Stimulated activated CD4-positive, alpha-beta T cell treated with anti-CD3 and anti-CD28 coated beads, Interleukin-4, amount 100 ng/mL, for 1 hour (primary cell): ENCODE results near the gene RABGAP1L.
"Not testable (repeated sequence)": the region's sequence is repeated elsewhere in the genome, so short reads cannot be mapped to it uniquely, and the experiment has no call there.

Source experiments
- DNase-seq: peaks from one replicate; pipeline ENCODE4 v3.0.0-alpha.2; 2020

Gene RABGAP1L

DNA sequence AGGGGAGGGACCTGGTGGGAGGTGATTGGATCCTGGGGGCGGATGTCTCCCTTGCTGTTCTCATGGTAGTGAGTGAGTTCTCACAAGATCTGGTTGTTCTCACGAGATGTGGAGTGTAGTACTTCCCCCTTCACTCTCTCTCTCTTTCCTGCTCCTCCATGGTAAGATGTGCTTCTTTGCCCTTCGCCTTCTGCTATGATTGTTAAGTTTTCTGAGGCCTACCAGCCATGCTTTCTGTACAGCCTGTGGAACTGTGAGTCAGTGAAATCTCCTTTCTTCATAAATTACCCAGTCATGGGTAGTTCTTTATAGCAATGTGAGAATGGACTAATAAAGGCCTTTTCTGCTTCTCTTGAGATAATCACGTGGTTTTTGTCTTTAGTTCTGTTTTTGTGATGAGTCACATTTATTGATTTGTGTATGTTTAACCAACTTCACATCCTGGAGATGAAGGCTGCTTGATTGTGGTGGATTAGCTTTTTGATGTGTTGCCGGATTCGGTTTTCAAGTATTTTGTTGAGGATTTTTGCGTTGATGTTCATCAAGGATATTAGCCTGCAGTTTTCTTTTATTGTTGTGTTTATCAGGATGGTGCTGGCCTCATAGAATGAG lies 45.5 kb downstream of the RABGAP1L start:
- DNase-seq: no peak

DNA sequence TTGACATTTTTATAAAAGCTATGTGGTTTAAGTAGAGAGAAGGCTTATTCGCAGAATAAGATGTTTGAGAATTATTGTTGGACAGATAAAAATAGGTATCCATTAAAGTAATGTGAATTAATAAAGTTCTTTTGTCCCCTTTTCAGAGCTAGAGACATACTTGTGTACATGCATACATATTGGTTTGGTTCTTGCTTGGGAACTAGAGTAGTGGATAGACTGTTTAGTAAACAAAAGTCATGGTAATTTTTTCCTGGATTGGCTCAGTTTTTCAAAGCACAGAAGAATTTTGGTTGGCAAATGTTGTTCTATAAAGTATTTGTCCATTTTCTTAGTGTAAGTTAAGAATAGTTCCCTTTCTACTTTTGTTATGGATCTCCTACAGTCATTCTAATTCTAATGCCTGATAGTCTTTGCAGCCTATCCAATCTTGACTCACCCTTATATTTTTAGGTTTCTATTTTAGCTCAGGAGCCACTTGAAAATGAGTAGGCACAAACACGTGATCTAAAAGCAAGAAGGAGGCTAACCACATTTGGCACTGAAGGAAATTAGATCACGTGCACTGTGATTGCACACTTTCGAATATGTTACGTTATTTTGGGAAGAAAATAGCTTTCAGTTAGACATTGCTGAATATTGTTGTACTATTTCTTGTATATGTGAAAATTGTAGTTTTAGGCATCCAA lies 47.0 kb downstream of the RABGAP1L start:
- no peak for DNase-seq

DNA sequence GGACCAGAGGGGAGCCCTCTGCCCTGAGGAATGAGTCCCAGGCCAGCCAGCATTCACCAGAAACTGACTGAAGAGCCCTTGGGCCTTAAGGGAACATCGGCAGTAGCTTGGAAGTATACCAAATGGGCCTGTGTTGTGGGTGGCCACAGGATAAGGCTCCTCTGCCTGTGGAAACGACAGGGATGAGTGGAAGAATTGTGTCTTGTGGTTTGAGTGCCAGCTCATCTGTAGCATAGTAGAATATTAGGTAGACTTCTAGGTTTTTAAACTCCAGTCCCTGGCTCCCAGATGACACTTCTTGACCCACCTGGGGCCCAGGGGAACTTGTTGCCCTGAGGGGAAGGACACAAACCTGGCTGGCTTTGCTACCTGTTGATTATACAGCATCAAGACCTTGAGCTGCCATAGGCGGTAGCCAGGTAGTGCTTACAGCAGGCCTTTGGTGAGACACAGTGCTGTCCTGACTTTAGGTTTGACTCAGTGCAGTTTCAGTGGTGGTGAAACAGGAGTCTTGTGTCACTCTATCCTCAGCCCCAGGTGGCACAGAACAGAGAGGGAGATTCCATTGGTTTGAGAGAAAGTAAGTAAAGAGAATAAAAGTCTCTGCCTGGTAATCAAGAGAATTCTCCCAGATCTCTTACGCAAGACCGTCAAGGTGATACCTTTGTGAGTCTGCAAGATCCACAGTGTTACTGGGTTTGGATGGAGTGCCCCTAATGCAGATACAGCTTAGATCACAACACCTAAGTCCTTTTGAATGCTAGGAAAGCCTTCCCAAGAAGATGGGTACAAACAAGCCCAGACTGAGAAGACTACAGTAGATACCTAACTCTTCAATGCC lies 50.2 kb downstream of the RABGAP1L start:
- DNase-seq: no peak

DNA sequence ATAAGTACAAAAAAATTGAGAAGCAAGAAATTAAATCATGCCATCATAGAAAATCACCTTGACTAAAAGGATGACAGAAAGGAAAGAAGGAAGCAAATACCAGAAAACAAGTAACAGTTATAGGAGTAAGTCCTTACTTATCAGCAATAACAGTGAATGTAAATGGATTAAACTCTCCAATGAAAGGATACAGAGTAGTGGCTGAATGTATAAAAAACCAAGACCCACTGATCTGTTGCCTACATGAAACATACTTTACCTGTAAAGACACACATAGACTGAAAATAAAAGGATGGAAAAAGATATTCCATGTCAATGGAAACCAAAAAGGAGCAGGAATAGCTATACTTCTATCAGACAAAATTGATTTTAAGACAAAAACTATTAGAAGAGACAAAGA lies 52.2 kb downstream of the RABGAP1L start:
- no peak for DNase-seq

DNA sequence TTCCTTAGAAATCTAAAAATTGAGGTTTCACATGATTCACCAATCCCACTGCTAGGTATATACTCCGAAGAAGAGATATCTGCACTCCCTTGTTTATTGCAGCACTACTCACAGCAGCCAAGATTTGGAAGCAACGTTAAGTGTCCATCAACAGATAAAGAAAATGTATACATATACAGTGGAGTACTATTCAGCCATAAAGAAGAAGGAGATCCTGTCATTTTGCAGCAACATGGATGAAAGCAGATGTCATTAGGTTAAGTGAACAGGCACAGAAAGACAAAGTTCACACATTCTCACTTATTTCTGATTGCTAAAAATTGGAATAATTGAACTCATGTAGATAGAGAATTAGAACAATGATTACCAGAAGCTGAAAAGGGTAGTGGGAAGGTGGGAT lies 56.4 kb downstream of the RABGAP1L start:
- DNase-seq: no peak

DNA sequence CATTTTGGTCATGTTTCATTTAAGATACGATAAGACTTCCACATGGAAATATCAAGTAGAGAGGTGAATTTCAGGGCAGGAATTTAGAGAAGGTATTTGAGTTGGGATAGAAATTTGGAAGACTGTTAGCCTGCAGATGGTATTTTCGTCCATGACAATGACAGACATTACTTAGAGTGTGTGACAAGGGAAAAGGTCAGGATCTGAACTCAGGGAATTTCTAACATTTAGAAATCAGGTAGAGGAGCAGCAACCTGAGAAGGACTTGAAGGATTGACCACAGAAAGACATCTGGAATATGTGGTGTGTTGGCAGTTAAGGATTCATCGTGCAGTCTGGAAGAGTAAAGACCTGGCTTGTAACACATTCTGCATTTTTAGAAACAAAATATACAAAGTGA lies 57.9 kb downstream of the RABGAP1L start:
- no peak for DNase-seq

DNA sequence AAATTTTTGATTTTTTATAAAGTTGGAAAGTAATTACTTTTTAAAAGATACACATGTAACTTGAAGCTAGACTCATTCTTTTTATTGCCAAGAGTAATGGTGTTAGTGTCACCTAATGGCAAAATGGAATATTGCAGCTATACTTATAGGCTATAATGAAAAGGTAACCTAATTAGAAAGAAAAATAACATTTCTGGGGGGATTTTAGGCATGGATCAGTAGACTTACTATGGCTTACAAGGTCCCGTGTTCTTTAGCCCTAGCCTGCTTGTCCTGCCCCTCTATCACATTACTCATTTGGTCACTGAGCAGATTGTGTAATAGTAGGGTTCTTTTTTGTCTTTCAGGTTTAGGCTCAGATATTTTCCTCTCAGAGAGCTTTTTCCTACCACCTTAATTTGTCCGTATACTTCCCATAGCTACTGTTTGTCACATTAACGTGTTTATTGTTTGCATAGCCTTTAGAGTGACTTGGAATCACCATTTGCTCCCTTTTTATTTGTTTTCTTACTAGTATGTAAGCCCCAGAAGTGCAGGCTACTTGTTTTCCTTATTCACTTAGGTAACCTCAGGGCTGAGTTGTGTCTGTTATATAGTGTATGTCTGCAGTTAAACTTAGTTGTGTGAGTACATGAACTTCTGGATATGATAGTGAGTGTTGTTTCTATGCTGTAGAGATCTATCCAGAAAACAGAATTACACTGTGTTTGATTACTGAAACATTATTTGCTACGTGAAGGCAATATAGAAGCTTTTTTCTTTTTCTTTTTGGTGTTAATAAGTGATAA lies 58.7 kb downstream of the RABGAP1L start:
- DNase-seq: no peak

DNA sequence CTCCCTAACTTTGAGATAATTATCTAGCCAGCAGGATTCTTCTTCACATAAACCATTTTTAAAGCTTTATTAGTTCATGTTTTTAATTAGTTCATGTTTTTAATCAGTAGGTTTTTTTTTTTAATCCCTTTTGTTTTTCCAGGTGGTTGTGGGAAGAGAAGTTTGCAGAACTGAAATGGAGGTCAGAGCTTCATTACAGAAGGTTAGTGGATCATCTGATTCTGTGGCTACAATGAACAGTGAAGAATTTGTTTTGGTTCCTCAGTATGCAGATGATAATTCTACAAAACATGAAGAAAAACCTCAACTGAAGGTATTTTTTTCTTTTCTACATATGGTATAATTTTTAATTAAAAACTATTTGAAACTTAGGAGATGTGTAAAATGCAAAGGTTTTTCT lies 59.7 kb downstream of the RABGAP1L start:
- DNase-seq: no peak

DNA sequence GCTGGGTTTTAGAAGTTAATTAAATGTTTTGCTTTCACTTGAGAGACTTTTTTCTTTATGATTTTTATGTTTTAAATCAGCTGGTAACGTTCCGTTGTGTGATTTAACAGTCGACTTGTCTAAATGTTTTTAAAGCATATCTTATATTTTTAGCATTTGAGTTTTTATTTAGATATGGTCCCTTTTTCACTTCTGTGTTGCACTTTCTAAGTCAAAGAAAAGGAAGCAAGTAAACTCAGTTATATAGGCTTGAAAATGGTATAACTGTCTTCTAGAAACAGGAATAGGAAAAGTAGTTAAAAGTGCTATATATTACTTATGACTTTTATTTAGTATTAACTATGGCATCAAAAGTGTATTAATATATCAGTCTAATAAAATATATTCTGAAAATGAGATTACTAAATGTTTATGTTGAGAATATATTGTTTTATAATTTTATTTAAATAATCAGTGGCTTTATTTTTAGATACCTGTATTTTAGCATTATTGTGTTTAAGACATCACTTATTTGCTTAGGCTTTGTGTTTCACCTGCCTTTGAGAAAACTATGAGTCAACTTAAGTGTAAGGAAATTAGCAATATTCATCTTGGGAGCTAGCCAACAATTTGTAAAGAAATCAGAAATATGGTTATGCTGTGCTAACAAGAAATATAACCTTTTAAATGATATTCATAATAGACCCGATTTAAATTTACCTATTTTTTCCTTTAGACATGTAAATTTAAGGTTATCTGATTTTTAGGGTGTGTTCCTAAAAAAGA lies 60.5 kb downstream of the RABGAP1L start:
- no peak for DNase-seq

DNA sequence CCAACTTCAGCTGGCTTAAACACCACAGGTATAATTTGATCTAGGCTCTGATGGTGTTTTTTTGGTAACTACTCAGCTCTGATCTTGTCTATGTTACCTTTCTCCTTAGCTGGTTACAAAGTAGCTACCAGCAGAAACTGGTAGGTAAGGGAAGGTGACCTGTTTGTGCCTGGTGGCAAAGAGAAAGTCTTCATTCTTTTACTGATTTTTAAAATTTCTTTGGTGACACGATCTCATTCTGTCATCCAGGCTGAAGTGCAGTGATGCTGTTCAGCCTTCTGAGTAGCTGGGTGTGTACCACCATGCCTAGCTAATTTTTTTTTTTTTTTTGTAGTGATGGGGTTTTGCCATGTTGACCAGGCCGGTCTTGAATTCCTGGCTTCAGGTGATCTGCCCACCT lies 62.4 kb downstream of the RABGAP1L start:
- no peak for DNase-seq

DNA sequence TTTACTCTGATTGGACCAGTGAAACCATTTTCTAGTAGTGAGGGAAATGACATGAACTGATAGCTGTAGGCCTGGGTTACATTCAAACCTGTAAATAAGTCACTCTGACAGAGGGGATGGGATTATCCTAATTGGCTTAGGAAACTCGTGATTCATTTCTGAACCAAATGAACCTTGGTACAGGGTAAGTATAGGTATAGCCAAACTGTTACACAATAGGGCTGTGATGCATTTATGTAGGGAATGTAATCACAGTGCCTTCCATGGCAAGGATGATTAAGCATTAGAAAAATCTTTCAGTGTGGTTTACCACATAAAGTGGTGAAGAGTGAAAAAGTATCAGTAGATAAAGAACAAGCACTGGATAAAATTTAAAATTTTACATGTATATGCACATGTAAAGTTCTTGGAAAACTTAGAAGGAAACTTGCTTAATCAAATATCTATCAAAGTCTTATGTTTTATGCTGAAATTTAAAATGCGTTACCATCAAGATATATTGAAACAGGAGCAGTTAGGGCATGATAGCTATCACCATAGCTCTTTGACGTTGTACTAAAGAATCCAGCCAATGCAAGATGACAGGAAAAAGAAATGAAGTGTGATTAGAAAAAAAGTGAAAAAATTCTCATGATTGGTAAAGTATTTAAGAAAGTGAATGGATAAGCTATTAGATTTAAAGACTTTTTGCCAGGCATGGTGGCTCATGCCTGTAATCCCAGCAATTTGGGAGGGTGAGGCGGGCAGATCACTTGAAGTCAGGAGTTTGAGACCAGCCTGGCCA lies 63.0 kb downstream of the RABGAP1L start:
- DNase-seq: no peak

DNA sequence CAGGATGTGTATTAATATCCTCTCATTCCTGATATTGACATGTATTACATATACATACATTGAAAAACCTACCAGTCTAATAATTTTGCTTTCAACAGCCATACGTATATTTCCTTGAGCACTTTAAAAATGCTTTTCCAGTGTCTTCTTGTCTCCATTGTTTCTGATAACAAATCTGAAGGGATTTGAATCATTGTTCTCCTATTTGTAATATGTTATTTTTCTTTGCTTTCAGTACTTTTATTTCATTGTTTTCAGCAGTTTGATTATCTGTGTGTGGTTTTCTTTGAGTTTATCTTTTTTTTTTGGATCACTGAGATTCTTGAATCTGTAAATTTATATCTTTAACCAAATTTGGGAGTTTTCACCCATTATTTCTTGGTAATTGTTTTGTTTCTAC lies 65.3 kb downstream of the RABGAP1L start:
- DNase-seq: no peak

DNA sequence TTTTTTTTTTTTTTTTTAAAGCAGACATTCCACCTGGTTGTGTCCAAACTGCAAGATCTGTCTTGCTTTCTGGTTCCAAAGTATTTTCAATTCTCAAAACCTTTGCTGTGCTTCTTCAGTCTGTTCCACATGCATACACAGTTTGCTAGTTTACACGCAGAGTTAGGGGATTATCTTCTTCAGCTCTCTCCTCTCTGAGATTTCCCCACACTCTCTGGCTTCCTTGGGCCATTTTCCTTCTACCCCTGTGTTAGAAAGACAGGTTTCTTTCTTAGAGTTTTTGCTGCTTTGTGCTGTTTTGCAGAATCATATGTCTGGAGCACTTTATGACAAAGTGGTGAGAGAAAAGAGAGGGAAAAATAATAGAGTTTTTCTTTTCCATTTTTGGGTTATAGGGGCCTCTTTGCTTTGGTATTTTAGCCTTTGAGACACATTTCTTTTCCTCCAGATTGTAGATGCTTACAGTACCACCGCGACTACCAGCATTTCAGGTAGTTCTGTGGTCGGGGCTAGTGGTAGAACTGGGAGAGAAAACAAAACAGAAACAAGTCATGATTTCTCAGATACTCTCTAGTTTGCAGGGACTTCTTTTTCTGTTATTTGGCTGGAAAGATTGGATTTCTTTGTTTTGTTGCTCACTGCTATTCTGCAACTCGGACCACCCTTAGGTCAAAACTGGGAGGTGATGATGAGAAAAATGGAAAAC lies 66.3 kb downstream of the RABGAP1L start:
- DNase-seq: no peak

DNA sequence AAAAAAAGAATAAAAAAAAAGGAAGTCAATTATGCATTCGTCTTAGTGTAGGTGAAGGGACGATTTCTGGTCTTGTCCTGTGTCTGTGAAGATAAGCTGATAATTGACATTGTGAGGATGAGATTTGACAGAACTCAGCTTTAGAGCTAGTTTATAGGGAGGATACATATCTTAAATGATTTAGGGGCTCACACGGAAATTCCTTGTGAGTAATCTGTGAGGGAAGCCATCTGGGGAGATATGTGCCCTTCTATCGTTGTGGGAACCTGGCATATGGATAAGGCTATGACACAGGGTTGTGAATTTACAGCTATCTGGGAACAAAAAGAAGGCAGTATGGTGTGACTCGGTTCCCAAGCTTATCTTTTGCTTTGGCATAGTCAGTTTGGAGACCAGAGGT lies 71.1 kb downstream of the RABGAP1L start:
- DNase-seq: no peak

DNA sequence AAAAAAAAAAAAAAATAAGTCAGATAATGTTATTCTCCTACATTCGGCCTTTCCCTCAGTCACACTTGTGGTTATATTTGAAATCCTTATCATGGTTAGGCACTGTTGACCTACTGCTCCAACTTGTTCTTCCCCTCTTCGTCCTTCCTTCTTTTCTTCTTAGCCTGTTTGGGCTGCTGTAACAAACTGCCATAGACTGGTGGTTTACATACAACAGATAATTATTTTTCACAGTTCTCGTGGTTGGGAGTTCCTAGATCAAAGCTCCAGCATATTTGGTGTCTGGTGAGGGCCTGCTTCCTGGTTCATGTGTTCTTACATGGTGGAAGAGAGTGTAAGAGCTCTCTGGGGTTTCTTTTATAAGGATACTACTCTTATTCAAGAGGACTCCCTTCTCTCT lies 73.4 kb downstream of the RABGAP1L start:
- no peak for DNase-seq

DNA sequence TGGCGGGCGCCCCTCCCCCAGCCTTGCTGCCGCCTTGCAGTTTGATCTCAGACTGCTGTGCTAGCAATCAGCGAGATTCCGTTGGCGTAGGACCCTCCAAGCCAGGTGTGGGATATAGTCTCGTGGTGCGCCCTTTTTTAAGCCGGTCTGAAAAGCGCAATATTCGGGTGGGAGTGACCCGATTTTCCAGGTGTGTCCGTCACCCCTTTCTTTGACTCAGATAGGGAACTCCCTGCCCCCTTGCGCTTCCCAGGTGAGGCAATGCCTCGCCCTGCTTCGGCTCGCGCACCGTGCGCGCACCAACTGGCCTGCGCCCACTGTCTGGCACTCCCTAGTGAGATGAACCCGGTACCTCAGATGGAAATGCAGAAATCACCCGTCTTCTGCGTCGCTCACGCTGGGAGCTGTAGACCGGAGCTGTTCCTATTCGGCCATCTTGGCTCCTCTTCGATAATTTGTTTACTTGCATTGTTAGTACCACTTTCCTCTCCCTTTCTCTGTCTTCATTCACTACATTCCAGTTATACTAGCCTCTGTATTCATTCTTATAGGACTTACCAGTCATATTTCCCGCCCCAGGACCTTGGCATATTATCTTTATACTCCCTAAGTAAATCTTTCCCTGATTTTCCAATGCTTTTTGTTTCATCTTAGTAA lies 79.7 kb downstream of the RABGAP1L start:
- not testable (repeated sequence) for DNase-seq

DNA sequence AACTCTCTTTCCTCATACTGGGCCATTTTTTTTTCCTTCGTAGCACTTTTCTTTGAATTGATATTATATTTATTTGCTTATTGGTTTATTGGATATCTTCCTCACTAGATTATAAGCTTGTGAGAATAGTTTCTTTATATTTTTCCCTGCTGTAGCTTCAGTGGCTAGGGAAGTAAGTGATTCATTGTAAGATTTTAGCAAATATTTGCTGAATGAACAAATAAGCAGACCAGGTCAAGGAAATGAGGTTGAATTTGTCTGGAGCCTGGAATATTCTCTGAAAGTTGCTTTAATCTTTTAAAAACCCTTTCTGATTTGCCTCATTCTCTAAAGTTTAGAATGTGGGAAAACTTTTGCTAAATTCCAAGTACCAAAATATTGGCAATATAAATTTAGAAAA lies 80.2 kb downstream of the RABGAP1L start:
- DNase-seq: no peak

DNA sequence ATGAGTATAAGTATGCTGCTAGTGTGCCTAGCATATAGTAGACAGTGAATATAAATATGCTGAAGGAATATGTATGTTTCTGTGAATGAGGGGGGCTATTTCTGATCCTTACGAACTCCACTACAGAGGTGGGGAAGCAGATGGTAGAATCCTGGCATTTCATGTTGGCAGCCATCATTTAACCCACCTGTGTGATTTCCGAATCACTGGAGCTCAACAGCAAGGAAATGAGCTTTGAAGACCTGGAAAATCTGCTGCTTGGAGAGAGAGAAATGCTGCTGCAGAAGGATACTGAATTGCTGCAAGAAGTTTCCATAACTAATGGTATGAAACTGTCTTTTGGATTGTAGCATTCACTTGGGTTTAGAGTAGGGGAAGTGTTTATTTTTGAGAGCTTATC lies 83.5 kb downstream of the RABGAP1L start:
- DNase-seq: no peak

DNA sequence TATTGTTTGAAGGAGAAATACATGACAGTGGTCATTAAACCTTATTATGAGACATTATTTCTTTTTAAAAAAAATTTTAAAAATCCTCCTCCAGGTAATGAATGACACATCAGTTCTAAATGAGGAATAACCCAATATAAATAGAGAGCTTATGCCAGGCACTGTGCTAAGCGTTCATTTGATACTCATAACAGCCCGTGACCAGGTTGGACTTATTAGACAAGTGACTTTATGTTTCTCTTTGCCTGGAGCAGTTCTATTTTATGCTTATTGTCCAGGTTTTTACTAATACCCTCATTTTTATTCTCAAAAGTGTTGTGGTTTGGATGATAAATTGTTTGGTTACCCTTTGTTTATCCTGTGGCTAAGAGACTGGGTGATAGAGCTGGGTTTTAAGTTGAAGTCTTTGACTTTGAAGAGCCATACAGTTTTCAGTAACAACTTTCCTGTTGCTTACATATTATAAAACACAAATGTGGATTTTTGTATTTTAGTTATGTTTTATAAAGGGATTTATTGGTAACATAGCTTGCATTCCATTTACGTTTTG lies 84.2 kb downstream of the RABGAP1L start:
- DNase-seq: no peak

DNA sequence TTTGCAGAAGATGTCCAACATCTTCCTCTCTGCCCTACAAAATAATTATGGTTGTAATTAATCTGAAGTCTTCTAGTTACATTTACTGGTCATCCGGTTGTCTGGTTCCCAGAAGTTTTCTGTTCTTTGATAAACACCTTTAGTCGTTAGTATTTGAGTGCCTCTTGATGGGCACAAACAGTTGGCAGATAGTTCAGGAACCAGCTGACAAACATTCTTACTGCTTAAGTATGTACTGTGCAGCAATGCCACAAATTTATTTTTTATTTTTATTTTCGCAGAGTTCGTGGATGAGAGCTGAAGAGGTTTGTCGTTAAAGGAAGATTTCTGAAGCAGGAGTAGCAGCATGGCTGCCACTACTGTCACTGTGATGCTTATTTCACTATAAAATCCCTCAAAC lies 84.7 kb downstream of the RABGAP1L start:
- DNase-seq: no peak
